Omental fat pad (tissue), 4 donors: ENCODE data around the gene FBXW7. TPM values are rescaled to one million over a fixed set of nuclear protein-coding genes. Genes with fewer than 3 reads are reported as not detected.

ENCODE experiments used
- small RNA-seq: library from RNA; depleted of rRNA; stranded (forward); fragments of <200 nt; gene quantifications from one replicate; pipeline ENCODE3, GENCODE V24; 2016
- total RNA-seq, 4 donors: library from RNA; depleted of rRNA; stranded (reverse); fragments of >200 nt; gene quantifications; one replicate each; pipeline ENCODE4 v1.1.0, GENCODE V29; 2016

The FBXW7 gene
- total RNA-seq, 4 donors from 2014 or later = 44.3 to 62.0 (median 49.9) TPM

Small RNA genes within 50 kb of the gene (small RNA-seq; reads per million reads assigned to genes)
- gene MIR3140 = not detected

Other genes with a start within 250 kb of the FBXW7 start
- 10 to 100 TPM in 1 of 4 donors, 1 to 10 TPM in 3; 2.0 to 13.4 (median 3.3) TPM for gene TMEM154, start 143.9 kb upstream of the FBXW7 start, total RNA-seq
- under 1 TPM in 1 of 4 donors, not detected in 3; 0.19 TPM for gene TIGD4, start 243.6 kb upstream of the FBXW7 start, total RNA-seq
- 10 to 100 TPM; 18.3 to 32.6 (median 25.6) TPM for gene ARFIP1, start 243.9 kb upstream of the FBXW7 start, total RNA-seq